Testis (tissue), 3 donors: ENCODE data around the gene SMOC2. TPM values are rescaled to one million over a fixed set of nuclear protein-coding genes. Genes with fewer than 3 reads are reported as not detected.

Experiments
- DNase-seq: peaks from one replicate; pipeline ENCODE4 v3.0.0-alpha.2; 2019
- H3K27ac ChIP-seq, 2 donors: fragments of 200-600 bp; sonication (generic); one replicate each; pipeline ENCODE4 v1.5.1; 2019
- H3K27me3 ChIP-seq: fragments of 200-600 bp; sonication (generic); one replicate; pipeline ENCODE4 v1.5.1; 2019
- H3K36me3 ChIP-seq: fragments of 200-600 bp; sonication (generic); one replicate; pipeline ENCODE4 v1.5.1; 2017; ENCODE audit warnings: low read depth; ENCODE audit errors: missing control alignments
- H3K4me1 ChIP-seq: fragments of 200-600 bp; sonication (generic); one replicate; pipeline ENCODE4 v1.5.1; 2019
- H3K4me3 ChIP-seq, 2 donors: fragments of 200-600 bp; sonication (generic); one replicate each; pipeline ENCODE4 v1.5.1; 2017 to 2019
- H3K9me3 ChIP-seq: fragments of 200-600 bp; sonication (generic); one replicate; pipeline ENCODE4 v1.5.1; 2017
- POLR2A ChIP-seq: fragments of 450-650 bp; IDR thresholded peaks from one replicate; pipeline ENCODE4 v1.6.1; 2017; ENCODE audit warnings: antibody characterized with exemption, mild to moderate bottlenecking, moderate library complexity
- WGBS, 2 donors: methylation state at CpG; one replicate each; pipeline ENCODE4 v1.1.5; 2018; 5-methylcytosine and 5-hydroxymethylcytosine counted together
- intact Hi-C: fragments of 100-400 bp; cut with DNase I; formaldehyde crosslinking; loops from one replicate; pipeline ENCODE4 v1.15.1; 2023; ENCODE audit warnings: low total_unique reads
- polyA plus RNA-seq: library from polyadenylated mRNA; stranded (reverse); fragments of 350-450 nt; fragmentation: Illumina TruSeq; extraction: RNeasy Lipid Tissue Mini Kit (QIAGEN cat#74804); gene quantifications from one replicate; pipeline ENCODE4 v1.2.3, GENCODE V29; 2014; ENCODE audit warnings: low read depth, low replicate concordance; ENCODE audit not compliant: insufficient read depth
- total RNA-seq, 2 donors: library from RNA; depleted of rRNA; stranded (reverse); fragments of >200 nt; gene quantifications; one replicate each; pipeline ENCODE4 v1.2.3, GENCODE V29; 2016
- TF ChIP-seq, protein P1 (sequence below), 3 experiments: fragments of 450-650 bp in 2 of 3; fragments of 200-600 bp in 1 of 3; sonication (generic) in 1 of 3; IDR thresholded peaks; one replicate each; pipeline ENCODE4 v1.5.1; 2016 to 2019; ENCODE audit warnings: antibody characterized with exemption in 3 of 3, mild to moderate bottlenecking in 2 of 3, moderate library complexity in 1 of 3

The SMOC2 gene
- total and polyA plus RNA-seq, 3 donors from 2014 or later = 78.4 to 140 (median 110) TPM

GRCh38 chr6:168501561-168501960, 60.6 kb downstream of the SMOC2 start:
- H3K9me3 ChIP-seq = no peaks in the 10 kb centered on the region
- intact Hi-C loops = loop anchor here (5.0 kb wide), 1 partner anchor 454 kb away; no protein-coding TSS in a partner anchor
- H3K36me3 ChIP-seq = no peaks in the 10 kb centered on the region
- H3K27me3 ChIP-seq = no peaks in the 10 kb centered on the region
- WGBS, 2 donors = 76 to 84% methylated on average over 7 to 8 of the region's 8 CpGs
- no peak overlapping the region for H3K4me3 ChIP-seq
- peaks cover 4% of the 10 kb centered on the region for H3K4me1 ChIP-seq
- no peak overlapping the region for H3K27ac ChIP-seq
- TF ChIP-seq, protein P1, sequence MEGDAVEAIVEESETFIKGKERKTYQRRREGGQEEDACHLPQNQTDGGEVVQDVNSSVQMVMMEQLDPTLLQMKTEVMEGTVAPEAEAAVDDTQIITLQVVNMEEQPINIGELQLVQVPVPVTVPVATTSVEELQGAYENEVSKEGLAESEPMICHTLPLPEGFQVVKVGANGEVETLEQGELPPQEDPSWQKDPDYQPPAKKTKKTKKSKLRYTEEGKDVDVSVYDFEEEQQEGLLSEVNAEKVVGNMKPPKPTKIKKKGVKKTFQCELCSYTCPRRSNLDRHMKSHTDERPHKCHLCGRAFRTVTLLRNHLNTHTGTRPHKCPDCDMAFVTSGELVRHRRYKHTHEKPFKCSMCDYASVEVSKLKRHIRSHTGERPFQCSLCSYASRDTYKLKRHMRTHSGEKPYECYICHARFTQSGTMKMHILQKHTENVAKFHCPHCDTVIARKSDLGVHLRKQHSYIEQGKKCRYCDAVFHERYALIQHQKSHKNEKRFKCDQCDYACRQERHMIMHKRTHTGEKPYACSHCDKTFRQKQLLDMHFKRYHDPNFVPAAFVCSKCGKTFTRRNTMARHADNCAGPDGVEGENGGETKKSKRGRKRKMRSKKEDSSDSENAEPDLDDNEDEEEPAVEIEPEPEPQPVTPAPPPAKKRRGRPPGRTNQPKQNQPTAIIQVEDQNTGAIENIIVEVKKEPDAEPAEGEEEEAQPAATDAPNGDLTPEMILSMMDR (IDR thresholded peaks at IDR 0.05) = no peak
- no peak for TF ChIP-seq POLR2A
- DNase-seq = no peak

- Histone ChIP-seq H3K9me3 (no peaks in the 10 kb centered on the region), H3K36me3 (no peaks in the 10 kb centered on the region), H3K27me3 (no peaks in the 10 kb centered on the region), H3K4me3 (no peak overlapping the region), H3K4me1 (no peaks in the 10 kb centered on the region), H3K27ac (no peak overlapping the region)
- TF ChIP-seq, protein P1 (IDR thresholded peaks at IDR 0.05) = no peak
- TF ChIP-seq POLR2A = no peak
- intact Hi-C loops = loop anchor here (5.0 kb wide), 1 partner anchor 457 kb away; no protein-coding TSS in a partner anchor
- WGBS, 2 donors = 92 to 95% methylated on average over 3 of the region's 3 CpGs
- no peak for DNase-seq
These were observed 63.4 kb downstream of the SMOC2 start for GRCh38 chr6:168504366-168504765.

DNA sequence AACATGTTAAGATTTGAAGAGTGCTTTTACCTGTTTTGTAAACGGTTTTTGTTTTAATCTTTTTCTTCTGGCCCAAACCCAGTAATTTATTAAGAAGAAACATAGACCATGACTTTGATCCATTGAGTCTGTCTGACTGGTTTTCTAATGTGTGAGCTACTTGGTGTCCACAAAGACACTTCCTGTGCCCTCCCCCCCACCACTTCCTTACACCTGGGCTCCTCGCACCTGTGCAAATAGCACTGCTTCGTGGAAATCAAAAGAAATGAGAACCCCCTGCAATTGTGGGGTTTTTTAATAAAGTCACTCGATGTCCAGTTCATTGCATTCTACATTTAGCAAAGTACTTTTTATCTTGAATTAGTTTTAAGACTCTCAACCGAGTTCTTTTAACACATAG, 65.5 kb downstream of the SMOC2 start:
- no peaks in the 10 kb centered on the region for H3K27me3 ChIP-seq
- 62 to 67% methylated on average over 5 of the region's 5 CpGs for WGBS, 2 donors
- no peaks in the 10 kb centered on the region for H3K36me3 ChIP-seq
- H3K27ac ChIP-seq = no peak overlapping the region
- TF ChIP-seq, protein P1 (IDR thresholded peaks at IDR 0.05) = no peak
- TF ChIP-seq POLR2A = no peak
- DNase-seq = no peak
- no peaks in the 10 kb centered on the region for H3K9me3 ChIP-seq
- no peaks in the 10 kb centered on the region for H3K4me1 ChIP-seq
- intact Hi-C loops = no loop called here
- no peak overlapping the region for H3K4me3 ChIP-seq

DNA sequence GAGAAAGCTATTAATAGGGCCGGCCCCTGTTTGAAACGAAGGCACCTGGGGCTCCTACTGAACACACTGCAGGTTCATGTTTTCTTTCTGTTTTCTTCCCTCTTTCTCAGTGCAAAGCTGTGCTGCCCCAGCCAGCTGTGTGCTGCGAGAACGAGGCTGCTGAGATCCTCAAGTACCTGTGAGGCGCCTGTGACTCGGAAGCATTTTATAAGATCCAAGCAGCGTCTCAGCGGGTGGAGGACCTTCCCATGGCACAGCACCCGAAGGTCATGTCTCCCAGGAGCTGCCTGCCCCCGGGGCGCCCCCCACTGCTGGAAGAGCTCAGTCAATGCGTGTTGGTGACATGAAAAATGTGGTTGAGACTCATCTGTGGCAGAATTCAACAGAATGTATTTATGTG, 66.3 kb downstream of the SMOC2 start:
- no peak overlapping the region for H3K27ac ChIP-seq
- WGBS, 2 donors = 68% methylated on average over 12 of the region's 12 CpGs
- no peaks in the 10 kb centered on the region for H3K36me3 ChIP-seq
- TF ChIP-seq, protein P1 (IDR thresholded peaks at IDR 0.05) = no peak
- TF ChIP-seq POLR2A = no peak
- no peaks in the 10 kb centered on the region for H3K27me3 ChIP-seq
- intact Hi-C loops = no loop called here
- no peaks in the 10 kb centered on the region for H3K4me1 ChIP-seq
- H3K4me3 ChIP-seq = no peak overlapping the region
- no peak for DNase-seq
- no peaks in the 10 kb centered on the region for H3K9me3 ChIP-seq

GRCh38 chr6:168507730-168508129, 66.7 kb downstream of the SMOC2 start:
- H3K9me3 ChIP-seq = no peaks in the 10 kb centered on the region
- DNase-seq = no peak
- H3K36me3 ChIP-seq = no peaks in the 10 kb centered on the region
- no peak overlapping the region for H3K27ac ChIP-seq
- H3K4me1 ChIP-seq = no peaks in the 10 kb centered on the region
- H3K27me3 ChIP-seq = no peaks in the 10 kb centered on the region
- no peak overlapping the region for H3K4me3 ChIP-seq
- intact Hi-C loops = no loop called here
- WGBS, 2 donors = 87 to 92% methylated on average over 8 of the region's 8 CpGs
- TF ChIP-seq POLR2A = no peak
- TF ChIP-seq, protein P1 (IDR thresholded peaks at IDR 0.05) = no peak
